ENCODE results near the gene PTPRN2.

GRCh38 chr7:158281441-158281840 is 306.2 kb downstream of the PTPRN2 start:
- TF ChIP-seq CTCF (IDR thresholded peaks at IDR 0.05): no peak
- no peak for TF ChIP-seq SIN3A (IDR thresholded peaks at IDR 0.05; ENCODE audit: borderline replicate concordance, insufficient read depth, low read depth, low read length)
- no peak for TF ChIP-seq TCF7L2 (IDR thresholded peaks at IDR 0.05; ENCODE audit: low read depth, low read length)
- no peak for TF ChIP-seq REST (IDR thresholded peaks at IDR 0.05; ENCODE audit: insufficient read depth in 1 of 2, low read depth in 2 of 2, low read length in 1 of 2)
